Mammary epithelial cell (primary cell): ENCODE measurements around the gene GCC2.

Experiments used
- EZH2 ChIP-seq: IDR thresholded peaks from 2 replicates; pipeline ENCODE4 v1.6.1; 2012; ENCODE audit warnings: low read length, inconsistent platforms, borderline replicate concordance
- TF ChIP-seq, protein P1 (sequence below), 2 donors: IDR thresholded peaks in 1 of 2; conservative IDR thresholded peaks in 1 of 2; 2 replicates each; pipeline ENCODE4 v1.5.1; 2011 to 2012; ENCODE audit warnings: inconsistent platforms in 2 of 2, low read length in 2 of 2, mild to moderate bottlenecking in 2 of 2, control low read depth in 1 of 2, low read depth in 1 of 2; ENCODE audit not compliant: insufficient read depth in 1 of 2; ENCODE audit errors: extremely low read depth in 1 of 2

DNA sequence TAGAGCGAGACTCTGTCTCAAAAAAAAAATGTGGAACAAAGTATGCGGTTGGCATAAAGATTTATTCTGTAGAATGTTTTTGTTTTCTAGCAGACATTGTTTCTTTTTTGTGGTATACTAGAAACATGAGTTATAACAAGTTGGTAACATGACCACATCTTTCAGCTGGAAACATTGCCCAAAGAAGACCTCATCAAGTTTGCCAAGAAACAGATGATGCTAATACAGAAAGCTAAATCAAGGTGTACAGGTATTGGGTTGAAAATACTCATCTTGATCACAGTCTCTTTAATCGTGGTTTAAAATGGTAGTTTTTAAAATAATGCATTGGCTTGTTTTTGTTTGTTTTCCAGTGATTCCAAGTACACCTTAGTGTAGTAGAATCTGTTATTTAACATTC lies 1.9 kb downstream of the GCC2 start:
- TF ChIP-seq, protein P1, sequence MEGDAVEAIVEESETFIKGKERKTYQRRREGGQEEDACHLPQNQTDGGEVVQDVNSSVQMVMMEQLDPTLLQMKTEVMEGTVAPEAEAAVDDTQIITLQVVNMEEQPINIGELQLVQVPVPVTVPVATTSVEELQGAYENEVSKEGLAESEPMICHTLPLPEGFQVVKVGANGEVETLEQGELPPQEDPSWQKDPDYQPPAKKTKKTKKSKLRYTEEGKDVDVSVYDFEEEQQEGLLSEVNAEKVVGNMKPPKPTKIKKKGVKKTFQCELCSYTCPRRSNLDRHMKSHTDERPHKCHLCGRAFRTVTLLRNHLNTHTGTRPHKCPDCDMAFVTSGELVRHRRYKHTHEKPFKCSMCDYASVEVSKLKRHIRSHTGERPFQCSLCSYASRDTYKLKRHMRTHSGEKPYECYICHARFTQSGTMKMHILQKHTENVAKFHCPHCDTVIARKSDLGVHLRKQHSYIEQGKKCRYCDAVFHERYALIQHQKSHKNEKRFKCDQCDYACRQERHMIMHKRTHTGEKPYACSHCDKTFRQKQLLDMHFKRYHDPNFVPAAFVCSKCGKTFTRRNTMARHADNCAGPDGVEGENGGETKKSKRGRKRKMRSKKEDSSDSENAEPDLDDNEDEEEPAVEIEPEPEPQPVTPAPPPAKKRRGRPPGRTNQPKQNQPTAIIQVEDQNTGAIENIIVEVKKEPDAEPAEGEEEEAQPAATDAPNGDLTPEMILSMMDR (conservative IDR thresholded peaks at IDR 0.05 in 1 of 2, IDR thresholded peaks at IDR 0.05 in 1 of 2; ENCODE audit: extremely low read depth in 1 of 2, insufficient read depth in 1 of 2, low read depth in 1 of 2, low read length in 2 of 2): no peak
- no peak for TF ChIP-seq EZH2
